GM18499 (cell line): ENCODE data around the gene TNPO2.

ENCODE experiments used
- ATAC-seq: cut with Tn5 transposase; IDR thresholded peaks from one replicate; pipeline ENCODE4 v1.9.1; 2021; ENCODE audit warnings: moderate number of reproducible peaks; ENCODE audit not compliant: insufficient read depth, unreplicated experiment

TNPO2 gene

GRCh38 chr19:12723641-12724426, at the start of gene TNPO2:
TNPO2 (minus strand) TSS chr19:12723932; CDS start chr19:12720977, 2,955 bp downstream.
- no peak for ATAC-seq

- ATAC-seq = no peak
Observed at GRCh38 chr19:12772323-12772722, 48.6 kb upstream of the TNPO2 start.

- no peak for ATAC-seq
Observed at GRCh38 chr19:12770922-12771321, 47.2 kb upstream of the TNPO2 start.

GRCh38 chr19:12769689-12770088, 46.0 kb upstream of the TNPO2 start:
- no peak for ATAC-seq

- ATAC-seq = no peak
Observed at GRCh38 chr19:12767666-12768065, 43.9 kb upstream of the TNPO2 start.

- ATAC-seq = no peak
Observed at GRCh38 chr19:12767150-12767549, 43.4 kb upstream of the TNPO2 start.

GRCh38 chr19:12766051-12766521, 42.4 kb upstream of the TNPO2 start:
- ATAC-seq = no peak

- ATAC-seq = no peak
Observed at GRCh38 chr19:12764698-12765097, 41.0 kb upstream of the TNPO2 start.

GRCh38 chr19:12763100-12763499, 39.4 kb upstream of the TNPO2 start:
- no peak for ATAC-seq

GRCh38 chr19:12759686-12760085, 36.0 kb upstream of the TNPO2 start:
- no peak for ATAC-seq

GRCh38 chr19:12757544-12758274, 34.0 kb upstream of the TNPO2 start:
- ATAC-seq = no peak

GRCh38 chr19:12756150-12756883, 32.6 kb upstream of the TNPO2 start:
- ATAC-seq = no peak

- no peak for ATAC-seq
Observed at GRCh38 chr19:12754465-12755196, 30.9 kb upstream of the TNPO2 start.

GRCh38 chr19:12752056-12752781, 28.5 kb upstream of the TNPO2 start:
- no peak for ATAC-seq

- no peak for ATAC-seq
Observed at GRCh38 chr19:12751635-12752034, 27.9 kb upstream of the TNPO2 start, which contains the start of gene BEST2. BEST2 (plus strand) TSS chr19:12751791; CDS start chr19:12752593, 802 bp downstream.

- no peak for ATAC-seq
Observed at GRCh38 chr19:12750851-12751250, 27.1 kb upstream of the TNPO2 start.

GRCh38 chr19:12749938-12750521, 26.3 kb upstream of the TNPO2 start:
- no peak for ATAC-seq

- ATAC-seq = no peak
Observed at GRCh38 chr19:12748489-12748888, 24.8 kb upstream of the TNPO2 start.
